Measurements from ENCODE around the gene CHRNB1. TPM values are rescaled to one million over a fixed set of nuclear protein-coding genes. Genes with fewer than 3 reads are reported as not detected.
A peak's percentile ranks its signal among the peaks of the same experiment; 100 is the strongest.

Gene CHRNB1
- total and polyA plus RNA-seq, 2 donors from 2014 or later: 11.9 to 19.3 TPM

DNA sequence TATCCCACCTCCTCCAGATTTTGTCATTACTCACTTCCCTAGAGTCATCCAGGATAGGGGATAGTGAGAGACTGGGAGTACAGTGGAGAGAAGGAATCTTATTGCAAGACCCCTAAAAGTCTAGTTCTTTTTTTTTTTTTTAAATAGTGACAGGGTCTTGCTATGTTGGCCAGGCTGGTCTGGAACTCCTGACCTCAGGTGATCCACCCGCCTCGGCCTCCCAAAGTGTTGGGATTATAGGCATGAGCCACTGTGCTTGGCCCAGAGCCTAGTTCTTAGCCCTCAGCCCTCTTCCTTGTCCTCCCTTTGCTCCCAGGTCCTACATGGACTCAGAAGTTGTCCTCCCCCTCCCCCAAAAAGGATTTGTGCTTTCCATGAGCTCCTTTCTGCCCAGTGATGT, 2.7 kb upstream of the CHRNB1 start:
- Histone ChIP-seq H3K36me3 (ENCODE audit: control insufficient read depth in 2 of 3, insufficient read depth in 3 of 3, low read length in 3 of 3) (no peaks in the 10 kb centered on the region), H3K27ac (ENCODE audit: low read depth in 2 of 2, low read length in 2 of 2) (no peak overlapping the region), H3K9me3 (ENCODE audit: control insufficient read depth in 2 of 3, insufficient read depth in 1 of 3, low read length in 3 of 3) (no peaks in the 10 kb centered on the region), H3K27me3 (ENCODE audit: control insufficient read depth, insufficient read depth, low read length) (peaks cover 11% of the 10 kb centered on the region), H3K4me3 (ENCODE audit: low read length in 3 of 3) (no peak overlapping the region), H3K9ac (ENCODE audit: low read length in 3 of 3) (no peak overlapping the region), H3K4me1 (ENCODE audit: control insufficient read depth in 2 of 3, insufficient read depth in 2 of 3, low read depth in 1 of 3, low read length in 3 of 3) (peaks cover 0 to 18% (median 7%) of the 10 kb centered on the region in 3 donors)
- peak in 1 of 5 donors; percentile 25 for DNase-seq
- no peak for TF ChIP-seq CTCF (IDR thresholded peaks at IDR 0.05; ENCODE audit: borderline replicate concordance, extremely low read depth, insufficient read depth)
- FAIRE-seq: no peak
- intact Hi-C loops (cut with DNase I): no loop called here

DNA sequence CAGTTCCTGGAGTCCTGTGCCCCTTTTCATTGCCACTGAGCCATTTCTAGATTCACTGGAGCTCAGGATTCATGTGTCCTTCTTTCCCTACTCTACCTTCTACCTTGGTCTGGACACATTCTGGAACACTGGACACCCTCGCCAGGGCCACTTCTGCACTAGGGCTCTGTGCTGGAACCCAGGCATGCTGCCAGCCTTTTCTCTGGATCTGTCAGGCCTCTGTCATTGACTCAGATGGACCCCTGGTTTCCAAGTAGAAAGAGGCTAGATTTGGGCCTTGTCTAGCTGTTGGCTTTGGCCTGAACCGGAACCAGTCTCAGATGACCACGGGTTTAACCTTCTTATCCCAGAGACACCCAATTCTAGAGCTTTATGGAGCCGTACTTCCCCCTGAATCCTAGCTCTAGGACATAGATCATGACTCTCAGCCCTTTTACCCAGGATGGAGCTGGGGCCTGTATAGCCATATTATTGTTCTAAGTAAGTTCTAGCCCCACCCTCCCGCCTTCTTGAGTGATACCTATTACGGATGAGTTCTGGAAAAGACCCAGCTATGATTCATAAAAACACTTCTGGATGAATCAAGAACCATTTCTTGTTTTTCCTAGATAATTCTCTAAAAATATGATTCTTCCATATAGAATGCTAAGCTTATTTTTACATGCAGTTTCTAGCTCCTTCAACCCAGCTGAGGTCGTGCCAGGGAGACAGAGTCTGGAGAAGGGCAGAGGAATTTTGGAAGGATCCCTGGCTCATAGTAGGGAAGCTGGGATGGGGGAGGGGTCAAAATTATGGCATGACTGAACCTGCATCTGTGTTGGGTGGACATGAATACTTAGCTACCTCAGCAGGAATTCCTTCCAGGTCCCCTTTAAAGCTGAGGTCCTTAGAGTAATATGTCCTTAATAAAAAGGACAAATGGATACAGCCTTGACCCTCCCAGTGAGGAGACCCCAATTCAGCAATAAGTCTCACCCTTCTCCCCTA, 1.1 kb upstream of the CHRNB1 start:
- H3K9ac ChIP-seq (ENCODE audit: low read length in 3 of 3): no peak overlapping the region
- peaks cover 0 to 11% (median 7%) of the 10 kb centered on the region in 3 donors for H3K4me1 ChIP-seq (ENCODE audit: control insufficient read depth in 2 of 3, insufficient read depth in 2 of 3, low read depth in 1 of 3, low read length in 3 of 3)
- intact Hi-C loops (cut with DNase I): no loop called here
- H3K27ac ChIP-seq (ENCODE audit: low read depth in 2 of 2, low read length in 2 of 2): no peak overlapping the region
- no peaks in the 10 kb centered on the region for H3K9me3 ChIP-seq (ENCODE audit: control insufficient read depth in 2 of 3, insufficient read depth in 1 of 3, low read length in 3 of 3)
- DNase-seq (peak in 1 of 5 donors; percentile 32), FAIRE-seq (no peak)
- peaks cover 9% of the 10 kb centered on the region for H3K27me3 ChIP-seq (ENCODE audit: control insufficient read depth, insufficient read depth, low read length)
- H3K36me3 ChIP-seq (ENCODE audit: control insufficient read depth in 2 of 3, insufficient read depth in 3 of 3, low read length in 3 of 3): no peaks in the 10 kb centered on the region
- no peak for TF ChIP-seq CTCF (IDR thresholded peaks at IDR 0.05; ENCODE audit: borderline replicate concordance, extremely low read depth, insufficient read depth)
- no peak overlapping the region for H3K4me3 ChIP-seq (ENCODE audit: low read length in 3 of 3)

GRCh38 chr17:7445619-7445968, 733 bp downstream of the CHRNB1 start:
- FAIRE-seq (no peak), DNase-seq (peak in 2 of 5 donors; percentile 17 to 64)
- no peak for TF ChIP-seq CTCF (IDR thresholded peaks at IDR 0.05; ENCODE audit: borderline replicate concordance, extremely low read depth, insufficient read depth)
- H3K4me3 ChIP-seq (ENCODE audit: low read length in 3 of 3): peak overlapping the region; percentile 4 to 52 (median 20)
- intact Hi-C loops (cut with DNase I): no loop called here
- peaks cover 8% of the 10 kb centered on the region for H3K27me3 ChIP-seq (ENCODE audit: control insufficient read depth, insufficient read depth, low read length)
- no peaks in the 10 kb centered on the region for H3K36me3 ChIP-seq (ENCODE audit: control insufficient read depth in 2 of 3, insufficient read depth in 3 of 3, low read length in 3 of 3)
- H3K9ac ChIP-seq (ENCODE audit: low read length in 3 of 3): peak overlapping the region in 1 of 3 donors; percentile 12
- no peaks in the 10 kb centered on the region for H3K9me3 ChIP-seq (ENCODE audit: control insufficient read depth in 2 of 3, insufficient read depth in 1 of 3, low read length in 3 of 3)
- peaks cover 0 to 5% (median 4%) of the 10 kb centered on the region in 3 donors for H3K4me1 ChIP-seq (ENCODE audit: control insufficient read depth in 2 of 3, insufficient read depth in 2 of 3, low read depth in 1 of 3, low read length in 3 of 3)
- peak overlapping the region; percentile 8 to 43 for H3K27ac ChIP-seq (ENCODE audit: low read depth in 2 of 2, low read length in 2 of 2)

Measured in kidney (tissue), 14 donors.